Keratinocyte (primary cell): ENCODE data around the gene PLCL2. TPM values are rescaled to one million over a fixed set of nuclear protein-coding genes. Genes with fewer than 3 reads are reported as not detected.

Source experiments
- DNase-seq: peaks from one replicate; pipeline ENCODE4 v3.0.0-alpha.2; 2011; ENCODE audit warnings: low read depth, missing footprints, low spot score
- FAIRE-seq: peaks from 2 replicates; lab custom pipeline; 2011; peaks lifted over from hg19 to GRCh38; lab: Jason Lieb, UNC
- H2AFZ ChIP-seq: 2 replicates; pipeline ENCODE4 v1.6.0; 2012; ENCODE audit warnings: low read length, control low read depth, inconsistent platforms; ENCODE audit not compliant: control insufficient read depth
- H3K27ac ChIP-seq: 2 replicates; pipeline ENCODE4 v1.5.1; 2011; ENCODE audit warnings: low read length; ENCODE audit not compliant: control insufficient read depth, insufficient read depth
- H3K27me3 ChIP-seq: 3 replicates; pipeline ENCODE4 v1.6.0; 2011; ENCODE audit warnings: low read length; ENCODE audit not compliant: control insufficient read depth, insufficient read depth; ENCODE audit errors: extremely low read depth
- H3K36me3 ChIP-seq, 2 experiments: 2 replicates in 1 of 2; 3 replicates in 1 of 2; pipeline ENCODE4 v1.5.1; 2011; ENCODE audit warnings: low read length in 2 of 2, mild to moderate bottlenecking in 1 of 2; ENCODE audit not compliant: control insufficient read depth in 2 of 2, insufficient read depth in 2 of 2; ENCODE audit errors: extremely low read depth in 1 of 2
- H3K4me1 ChIP-seq: 3 replicates; pipeline ENCODE4 v1.5.1; 2011; ENCODE audit warnings: low read length; ENCODE audit not compliant: control insufficient read depth, insufficient read depth; ENCODE audit errors: extremely low read depth
- H3K4me2 ChIP-seq: 3 replicates; pipeline ENCODE4 v1.6.0; 2011; ENCODE audit warnings: low read depth, low read length; ENCODE audit not compliant: control insufficient read depth, insufficient read depth; ENCODE audit errors: extremely low read depth
- H3K4me3 ChIP-seq, 3 experiments: fragments of 200-600 bp in 1 of 3; sonication (generic) in 1 of 3; 2 replicates in 2 of 3; 3 replicates in 1 of 3; pipeline ENCODE4 v1.5.1; 2011 to 2016; ENCODE audit warnings: low read length in 3 of 3, mild to moderate bottlenecking in 3 of 3, control low read depth in 2 of 3, inconsistent platforms in 1 of 3, low read depth in 1 of 3, mixed read lengths in 1 of 3, mixed run types in 1 of 3, moderate library complexity in 1 of 3; ENCODE audit not compliant: control insufficient read depth in 2 of 3, insufficient read depth in 2 of 3; ENCODE audit errors: extremely low read depth in 1 of 3
- H3K79me2 ChIP-seq: 2 replicates; pipeline ENCODE4 v1.6.0; 2012; ENCODE audit warnings: low read length; ENCODE audit not compliant: control insufficient read depth, insufficient read depth
- H3K9ac ChIP-seq: 3 replicates; pipeline ENCODE4 v1.6.0; 2011; ENCODE audit warnings: low read length; ENCODE audit not compliant: control insufficient read depth, insufficient read depth; ENCODE audit errors: extremely low read depth
- H3K9me1 ChIP-seq: 3 replicates; pipeline ENCODE4 v1.6.0; 2011; ENCODE audit warnings: low read length; ENCODE audit not compliant: control insufficient read depth, insufficient read depth; ENCODE audit errors: extremely low read depth
- H3K9me3 ChIP-seq: 2 replicates; pipeline ENCODE4 v1.5.1; 2012; ENCODE audit warnings: low read depth, low read length; ENCODE audit not compliant: control insufficient read depth
- H4K20me1 ChIP-seq: 3 replicates; pipeline ENCODE4 v1.6.0; 2011; ENCODE audit warnings: low read length; ENCODE audit not compliant: control insufficient read depth, insufficient read depth; ENCODE audit errors: extremely low read depth
- CTCF ChIP-seq, 3 experiments: IDR thresholded peaks in 1 of 3; conservative IDR thresholded peaks in 1 of 3; optimal IDR thresholded peaks in 1 of 3; 2 replicates in 2 of 3; 3 replicates in 1 of 3; pipeline versions ENCODE3 to v1.5.1; 2011; ENCODE audit warnings: low read length in 3 of 3, mild to moderate bottlenecking in 3 of 3, moderate library complexity in 2 of 3, control low read depth in 1 of 3, inconsistent platforms in 1 of 3; ENCODE audit not compliant: insufficient read depth in 2 of 3; ENCODE audit errors: extremely low read depth in 1 of 3
- EZH2 ChIP-seq: IDR thresholded peaks from one replicate; pipeline ENCODE4 v1.6.1; 2012; ENCODE audit warnings: inconsistent platforms, mild to moderate bottlenecking, low read length, moderate library complexity
- dilution Hi-C: fragments of 300-500 bp; cut with MboI; formaldehyde crosslinking; loops from one replicate; pipeline ENCODE4 v1.7.0; 2020; ENCODE audit warnings: low sequenced_read_pairs; ENCODE audit not compliant: extremely low pct_ligation_motif_present
- polyA plus RNA-seq, 5 experiments: library from polyadenylated mRNA; depleted of rRNA in 3 of 5; stranded (reverse) in 3 of 5; stranded (forward) in 1 of 5; unstranded in 1 of 5; fragments of >200 nt; gene quantifications; 1 replicate in 1 of 5; 2 replicates in 3 of 5; 3 replicates in 1 of 5; pipeline versions ENCODE4 v1.2.1 to v1.2.3, GENCODE V29; 2011 to 2012; ENCODE audit warnings: missing spikeins in 2 of 5, low read depth in 1 of 5, low replicate concordance in 1 of 5

The PLCL2 gene
- polyA plus RNA-seq, 1 donor (not counting 4 experiments of a cell fraction or from before 2014, with no cell fraction given) = 0.20 TPM

DNA sequence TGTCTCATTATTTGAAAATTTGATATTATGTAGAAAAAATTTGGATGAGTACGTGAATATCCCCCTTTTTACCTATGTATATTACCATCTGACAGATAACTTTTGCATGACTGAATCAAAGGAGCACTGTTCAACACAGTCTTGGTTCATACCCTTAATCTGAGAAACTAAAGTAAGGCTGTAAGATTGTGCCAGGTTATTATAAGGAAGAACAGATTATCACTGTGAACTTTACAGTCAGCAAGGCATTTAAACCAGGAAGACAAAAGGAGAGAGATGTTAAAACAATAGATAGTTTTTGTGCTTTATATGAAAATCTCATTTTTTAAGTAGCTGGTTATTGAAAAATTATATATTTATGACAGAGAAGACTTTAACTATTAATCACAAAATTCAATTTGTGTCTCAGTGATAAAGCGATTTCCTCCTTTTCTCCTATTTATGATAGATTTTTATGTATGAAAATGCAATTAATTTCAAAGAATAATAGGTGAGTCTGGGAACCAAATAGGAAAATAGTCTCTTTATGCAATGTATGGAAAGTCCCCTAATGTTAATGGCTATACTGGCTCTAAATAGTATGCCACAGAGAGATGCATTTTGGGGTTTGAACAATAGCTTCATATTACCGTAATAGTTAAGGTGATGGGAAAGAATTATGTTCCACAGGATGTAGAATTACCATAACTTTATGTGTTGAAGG is 33.4 kb downstream of the PLCL2 start:
- Histone ChIP-seq H2AFZ (no peak overlapping the region), H3K4me3 (no peak overlapping the region), H3K79me2 (no peaks in the 10 kb centered on the region), H3K4me1 (no peaks in the 10 kb centered on the region), H3K4me2 (no peak overlapping the region), H3K27ac (no peak overlapping the region), H3K36me3 (no peaks in the 10 kb centered on the region), H3K9me3 (no peaks in the 10 kb centered on the region), H3K27me3 (no peaks in the 10 kb centered on the region), H4K20me1 (no peaks in the 10 kb centered on the region), H3K9ac (no peak overlapping the region), H3K9me1 (no peaks in the 10 kb centered on the region)
- no peak for TF ChIP-seq EZH2
- no peak for TF ChIP-seq CTCF (optimal IDR thresholded peaks at IDR 0.05 in 1 of 3, IDR thresholded peaks at IDR 0.05 in 1 of 3, conservative IDR thresholded peaks at IDR 0.05 in 1 of 3; ENCODE audit: extremely low read depth in 1 of 3, insufficient read depth in 2 of 3, low read length in 3 of 3)
- FAIRE-seq (no peak), DNase-seq (no peak)
- dilution Hi-C loops = no loop called here

DNA sequence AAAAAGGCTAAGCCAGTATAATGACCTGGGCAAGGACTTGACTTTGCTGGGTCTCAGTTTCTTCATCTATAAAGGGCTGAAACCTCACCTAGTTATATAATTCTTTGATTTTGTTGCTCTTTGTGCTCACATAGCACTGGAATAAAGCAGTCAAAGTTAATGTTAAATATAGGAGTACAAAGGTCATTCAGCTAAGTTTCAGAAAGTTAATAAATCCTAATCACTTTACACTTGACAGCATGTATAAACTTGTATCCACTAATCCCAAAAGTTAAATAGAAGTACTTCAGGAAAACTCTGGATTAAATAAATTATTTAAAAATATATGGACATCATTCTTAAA is 33.9 kb downstream of the PLCL2 start:
- no peak for FAIRE-seq
- DNase-seq = no peak
- dilution Hi-C loops = no loop called here
- Histone ChIP-seq H3K4me2 (no peak overlapping the region), H3K9ac (no peak overlapping the region), H3K79me2 (no peaks in the 10 kb centered on the region), H4K20me1 (no peaks in the 10 kb centered on the region), H2AFZ (no peak overlapping the region), H3K4me1 (no peaks in the 10 kb centered on the region), H3K27me3 (no peaks in the 10 kb centered on the region), H3K4me3 (no peak overlapping the region), H3K36me3 (no peaks in the 10 kb centered on the region), H3K9me1 (no peaks in the 10 kb centered on the region), H3K27ac (no peak overlapping the region), H3K9me3 (no peaks in the 10 kb centered on the region)
- no peak for TF ChIP-seq EZH2
- TF ChIP-seq CTCF (optimal IDR thresholded peaks at IDR 0.05 in 1 of 3, IDR thresholded peaks at IDR 0.05 in 1 of 3, conservative IDR thresholded peaks at IDR 0.05 in 1 of 3; ENCODE audit: extremely low read depth in 1 of 3, insufficient read depth in 2 of 3, low read length in 3 of 3) = no peak
